Keratinocyte (primary cell): ENCODE results near the gene KCNG3.

Source experiments
- CTCF ChIP-seq, 3 experiments: IDR thresholded peaks in 1 of 3; conservative IDR thresholded peaks in 1 of 3; optimal IDR thresholded peaks in 1 of 3; 2 replicates in 2 of 3; 3 replicates in 1 of 3; pipeline versions ENCODE3 to v1.5.1; 2011; ENCODE audit warnings: low read length in 3 of 3, mild to moderate bottlenecking in 3 of 3, moderate library complexity in 2 of 3, control low read depth in 1 of 3, inconsistent platforms in 1 of 3; ENCODE audit not compliant: insufficient read depth in 2 of 3; ENCODE audit errors: extremely low read depth in 1 of 3
- EZH2 ChIP-seq: IDR thresholded peaks from one replicate; pipeline ENCODE4 v1.6.1; 2012; ENCODE audit warnings: inconsistent platforms, mild to moderate bottlenecking, low read length, moderate library complexity

DNA sequence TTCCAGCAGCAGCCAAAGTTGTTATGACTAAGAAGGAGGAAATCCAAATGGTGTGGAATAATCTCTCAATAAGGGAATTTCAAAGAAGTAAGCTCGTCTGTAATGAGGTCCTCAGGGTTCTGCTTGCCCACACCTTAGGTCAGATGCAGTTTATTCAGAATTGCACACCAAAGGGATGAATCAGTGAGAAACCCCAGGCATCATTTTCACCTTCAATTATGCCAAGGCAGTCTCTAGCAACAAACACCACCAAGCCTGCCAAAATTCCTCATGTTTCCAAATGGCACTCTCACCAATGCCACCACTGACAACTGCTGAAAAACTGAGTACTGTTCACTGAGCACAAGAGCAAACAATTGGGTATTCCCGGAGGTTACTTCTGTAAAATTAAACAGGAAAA, 43.6 kb downstream of the KCNG3 start:
- no peak for TF ChIP-seq CTCF (optimal IDR thresholded peaks at IDR 0.05 in 1 of 3, IDR thresholded peaks at IDR 0.05 in 1 of 3, conservative IDR thresholded peaks at IDR 0.05 in 1 of 3; ENCODE audit: extremely low read depth in 1 of 3, insufficient read depth in 2 of 3, low read length in 3 of 3)
- no peak for TF ChIP-seq EZH2
